GM18498 (cell line): Measurements from ENCODE around the gene PALLD.
"Not testable (repeated sequence)": the region's sequence is repeated elsewhere in the genome, so short reads cannot be mapped to it uniquely, and the experiment has no call there.

ENCODE experiments used
- ATAC-seq: cut with Tn5 transposase; IDR thresholded peaks from one replicate; pipeline ENCODE4 v1.9.1; 2021; ENCODE audit warnings: mild to moderate bottlenecking, moderate library complexity; ENCODE audit not compliant: unreplicated experiment

Gene PALLD

DNA sequence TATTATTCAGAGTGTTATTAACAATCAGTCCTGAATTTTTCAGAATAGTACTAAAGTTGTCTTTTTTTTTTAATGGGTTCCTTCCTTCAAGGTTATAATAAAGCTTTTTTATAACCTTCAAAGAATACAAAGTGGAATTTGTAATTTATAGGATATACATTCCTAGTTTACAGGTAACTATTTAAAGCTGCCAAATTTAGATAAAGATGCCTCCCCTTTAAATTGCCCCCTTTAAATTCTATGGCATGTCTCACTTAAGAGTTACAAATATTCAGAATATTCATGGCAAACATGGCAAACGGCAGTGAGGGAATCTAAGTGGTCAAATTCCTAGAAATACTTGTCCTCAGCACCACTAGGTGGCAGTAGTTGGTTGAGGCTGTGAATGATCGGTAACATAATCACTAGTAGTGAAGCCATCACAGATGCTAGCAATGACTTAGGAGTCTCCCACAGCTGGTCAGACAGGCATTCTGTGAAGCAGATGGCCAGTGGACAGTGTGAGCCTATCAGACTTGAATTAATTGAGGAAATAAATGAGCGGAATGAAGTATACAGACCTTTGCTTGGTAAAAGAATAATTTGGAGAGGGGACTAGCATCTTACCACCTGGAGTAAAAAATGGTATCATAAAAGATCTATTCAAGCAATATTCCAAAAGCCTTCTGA lies 426.8 kb downstream of the PALLD start:
- peak; percentile 65 for ATAC-seq

DNA sequence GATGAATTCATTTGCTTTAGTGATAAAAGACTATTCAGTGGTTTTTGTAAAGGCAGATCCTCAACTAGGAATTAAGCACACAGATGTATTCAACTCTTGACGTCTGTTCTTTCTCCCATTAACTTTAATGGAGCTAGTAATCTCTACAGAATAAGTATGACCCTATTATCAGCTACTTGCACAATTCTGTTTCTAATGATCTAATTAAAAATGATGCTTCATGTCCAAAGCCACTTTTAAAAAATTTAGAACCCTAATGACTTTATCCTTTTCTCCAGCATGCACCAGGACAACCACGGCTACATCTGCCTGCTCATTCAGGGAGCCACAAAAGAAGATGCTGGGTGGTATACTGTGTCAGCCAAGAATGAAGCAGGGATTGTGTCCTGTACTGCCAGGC lies 427.8 kb downstream of the PALLD start:
- no peak for ATAC-seq

DNA sequence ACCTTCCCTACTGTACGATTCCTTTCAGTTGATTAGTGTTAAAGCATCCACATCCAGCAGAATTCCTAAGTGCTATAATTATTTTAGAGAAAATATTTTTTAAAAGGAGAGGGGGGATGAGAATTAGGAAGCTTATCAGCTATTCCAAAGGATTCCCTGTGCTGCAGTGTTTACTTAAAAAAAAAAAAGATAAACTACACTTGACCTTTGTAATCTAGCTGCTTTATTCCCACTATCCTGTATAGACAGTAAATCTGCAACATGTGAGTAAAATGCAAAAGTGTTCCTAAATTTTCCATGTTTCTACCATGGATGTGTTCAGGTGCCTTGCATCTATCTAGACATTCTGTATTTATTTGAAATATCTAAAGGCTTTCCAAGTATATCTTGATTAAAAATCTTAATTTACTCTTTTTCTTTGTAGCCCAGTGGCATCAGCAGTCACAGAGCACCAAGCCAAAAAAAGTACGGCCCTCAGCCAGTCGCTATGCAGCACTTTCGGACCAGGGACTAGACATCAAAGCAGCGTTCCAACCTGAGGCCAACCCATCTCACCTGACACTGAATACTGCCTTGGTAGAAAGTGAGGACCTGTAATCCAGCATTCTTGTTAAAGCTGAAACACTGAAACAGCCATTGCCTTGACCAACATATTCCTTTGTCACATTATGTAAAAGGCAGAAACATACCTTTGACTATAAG lies 429.1 kb downstream of the PALLD start:
- ATAC-seq: no peak

DNA sequence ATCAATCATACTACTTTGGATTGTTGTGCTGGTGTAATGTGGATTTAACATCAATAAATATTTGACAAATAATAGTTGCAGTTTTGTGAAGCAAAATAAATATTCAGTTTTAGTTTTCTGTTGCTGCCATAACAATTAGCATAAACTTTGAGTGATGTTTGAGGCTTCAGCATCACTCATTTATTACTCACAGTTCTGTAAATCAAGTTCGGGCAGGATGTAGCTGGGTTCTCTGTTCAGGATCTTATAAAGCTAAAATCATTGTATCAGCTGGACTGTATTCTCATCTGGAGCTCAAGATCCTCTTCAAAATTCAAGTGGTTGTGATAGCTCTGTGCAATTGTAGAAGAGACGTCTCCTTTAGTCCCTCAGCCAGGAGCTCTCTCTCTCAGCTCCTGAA lies 431.5 kb downstream of the PALLD start:
- no peak for ATAC-seq

DNA sequence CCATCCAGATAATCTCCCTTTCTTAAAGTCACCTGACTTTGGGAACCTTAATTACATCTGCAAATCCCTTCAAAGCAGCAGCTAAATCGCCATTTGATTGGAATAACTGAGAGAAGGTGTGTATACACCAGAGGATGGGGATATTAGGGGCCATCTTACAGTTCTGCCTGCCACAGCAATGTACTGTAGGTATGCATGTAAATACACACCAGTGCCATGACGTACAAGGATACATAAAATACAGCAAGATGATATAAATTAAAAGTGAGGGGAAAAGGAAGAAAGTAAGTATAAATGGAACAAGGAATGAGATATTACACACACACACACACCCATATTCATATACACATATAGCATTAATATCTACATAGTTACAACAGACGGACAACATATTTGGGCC lies 432.0 kb downstream of the PALLD start:
- no peak for ATAC-seq

DNA sequence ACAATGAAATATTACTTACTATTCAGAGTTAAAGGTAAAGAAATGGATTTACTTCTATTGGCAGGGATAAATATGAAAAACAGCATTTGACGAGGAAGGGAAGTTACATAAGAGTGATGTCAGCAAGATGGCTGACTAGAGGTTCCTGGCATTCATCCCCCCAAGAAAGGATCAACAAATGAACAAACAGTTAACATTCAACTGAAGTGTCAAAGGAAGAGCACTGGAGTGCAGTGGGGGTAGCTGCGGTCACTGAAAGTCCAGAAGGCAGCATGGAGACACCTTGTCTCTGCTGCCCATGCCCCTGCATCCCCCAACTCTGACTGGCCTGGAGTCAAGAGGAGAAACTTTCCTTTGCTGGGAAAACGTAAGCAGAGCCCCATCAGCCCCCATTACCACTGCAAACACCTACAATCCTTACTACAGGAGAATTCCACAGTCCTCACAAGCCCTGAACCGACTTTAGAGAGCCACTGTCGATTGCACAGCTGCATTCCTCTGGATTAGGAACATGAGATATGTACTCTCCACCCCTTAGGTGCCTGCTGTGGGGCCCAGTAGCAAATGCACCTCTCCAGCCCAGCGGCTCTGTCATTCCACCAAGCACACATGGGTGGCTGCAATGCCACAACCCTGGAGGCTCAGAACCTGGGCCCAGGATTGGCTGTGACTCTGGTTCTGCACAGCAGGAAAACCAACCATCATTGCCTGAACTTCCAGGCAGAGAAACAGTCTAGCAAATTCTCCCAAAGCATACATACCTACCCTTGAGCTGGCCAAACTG lies 433.8 kb downstream of the PALLD start:
- ATAC-seq: no peak

DNA sequence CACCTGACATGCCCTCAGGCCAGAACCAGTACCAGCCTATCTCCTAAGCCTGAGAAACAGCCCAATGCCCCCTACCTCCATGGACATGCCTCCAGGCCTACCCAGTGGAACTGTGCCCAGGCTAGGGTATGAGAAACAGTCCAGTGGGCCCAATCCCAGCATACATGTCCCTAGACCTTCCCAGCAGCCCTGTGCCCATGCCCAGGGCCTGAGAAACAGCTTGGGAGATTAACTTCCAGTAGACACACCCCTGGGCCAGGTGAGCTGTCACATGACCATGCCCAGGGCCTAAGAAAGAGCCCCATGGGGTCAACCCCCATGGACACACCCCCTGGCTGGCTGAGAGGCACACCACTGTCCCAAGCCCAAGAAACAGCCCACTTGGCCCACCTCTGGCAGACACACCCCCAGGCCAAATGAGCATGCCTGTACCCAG lies 434.4 kb downstream of the PALLD start:
- ATAC-seq: no peak

DNA sequence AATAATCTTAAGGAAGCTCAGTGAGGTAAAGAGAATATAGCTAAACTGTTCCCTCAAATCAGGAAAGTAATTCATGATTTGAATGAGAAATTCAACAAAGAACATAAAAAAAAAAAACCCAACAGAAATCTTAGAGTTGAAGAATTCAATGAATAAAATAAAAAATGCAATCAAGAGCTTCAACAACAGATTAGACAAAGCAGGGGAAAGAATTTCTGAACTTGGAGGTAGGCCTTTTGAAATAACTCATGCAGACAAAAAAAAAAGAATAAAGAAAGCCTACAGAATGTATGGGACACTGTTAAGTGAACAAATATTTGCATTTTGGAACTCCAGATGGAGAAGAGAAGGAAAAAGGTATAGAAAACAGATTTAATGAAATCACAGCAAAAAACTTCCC lies 435.3 kb downstream of the PALLD start:
- ATAC-seq: no peak

DNA sequence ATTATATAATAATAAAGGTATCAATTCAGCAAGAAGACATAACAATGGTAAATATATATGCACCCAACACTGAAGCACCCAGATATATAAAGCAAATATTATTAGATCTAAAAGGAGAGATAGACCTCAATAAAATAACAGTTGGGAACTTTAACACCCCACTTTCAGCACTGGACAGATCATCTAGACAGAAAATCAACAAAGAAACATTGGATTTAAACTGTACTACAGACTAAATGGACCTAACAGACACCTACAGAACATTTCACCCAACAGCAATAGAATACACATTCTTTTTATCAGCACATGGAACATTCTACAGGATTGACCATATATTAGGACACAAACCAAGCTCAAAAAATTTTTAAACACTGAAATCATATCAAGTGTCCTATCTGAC lies 436.6 kb downstream of the PALLD start:
- no peak for ATAC-seq

DNA sequence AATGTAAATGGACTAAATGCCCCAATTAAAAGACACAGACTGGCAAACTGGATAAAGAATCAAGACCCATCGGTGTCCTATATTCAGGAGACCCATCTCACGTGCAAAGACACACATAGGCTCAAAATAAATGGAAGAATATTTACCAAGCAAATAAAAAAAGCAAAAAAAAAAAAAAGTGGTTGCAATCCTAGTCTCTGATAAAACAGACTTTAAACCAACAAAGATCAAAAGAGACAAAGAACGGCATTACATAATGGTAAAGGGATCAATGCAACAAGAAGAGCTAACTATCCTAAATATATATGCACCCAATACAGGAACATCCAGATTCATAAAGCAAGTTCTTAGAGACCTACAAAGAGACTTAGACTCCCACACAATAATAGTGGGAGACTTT lies 440.6 kb downstream of the PALLD start:
- not testable (repeated sequence) for ATAC-seq

DNA sequence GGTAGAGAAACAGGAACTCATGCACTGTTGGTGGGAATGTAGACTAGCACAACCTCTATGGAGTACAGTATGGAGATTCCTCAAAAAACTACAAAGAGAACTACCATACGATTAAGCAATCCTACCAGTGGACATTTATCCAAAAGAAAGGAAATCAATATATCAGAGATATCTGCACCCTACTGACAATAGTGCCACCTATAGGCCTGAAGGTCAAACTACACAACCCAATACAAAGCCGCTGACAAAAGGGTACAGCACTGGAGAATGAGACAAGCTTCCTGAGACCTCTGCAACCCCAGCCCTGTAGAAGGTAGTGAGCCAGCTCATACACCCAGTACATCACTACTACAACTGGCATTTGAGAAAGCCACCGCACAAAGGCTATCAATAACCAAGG lies 446.1 kb downstream of the PALLD start:
- ATAC-seq: no peak

DNA sequence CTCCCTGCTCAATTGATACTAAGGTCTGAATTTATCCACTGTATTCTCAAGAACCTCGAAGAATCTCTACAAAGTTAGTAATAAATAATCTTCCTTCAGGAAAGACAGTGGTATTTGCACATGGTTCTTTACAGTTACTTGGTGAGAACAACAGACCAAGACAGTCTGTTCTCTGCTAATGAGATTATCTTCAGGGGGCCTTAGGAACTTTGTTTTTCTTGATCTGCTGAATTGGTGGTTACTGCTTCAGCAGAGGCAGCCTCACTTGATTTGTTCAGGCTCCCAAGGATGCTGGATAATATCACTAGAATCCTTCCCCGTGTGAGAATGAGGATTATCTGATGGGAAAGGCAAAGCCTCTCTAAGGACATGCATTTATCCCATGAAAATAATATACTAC lies 448.4 kb downstream of the PALLD start:
- ATAC-seq: no peak

DNA sequence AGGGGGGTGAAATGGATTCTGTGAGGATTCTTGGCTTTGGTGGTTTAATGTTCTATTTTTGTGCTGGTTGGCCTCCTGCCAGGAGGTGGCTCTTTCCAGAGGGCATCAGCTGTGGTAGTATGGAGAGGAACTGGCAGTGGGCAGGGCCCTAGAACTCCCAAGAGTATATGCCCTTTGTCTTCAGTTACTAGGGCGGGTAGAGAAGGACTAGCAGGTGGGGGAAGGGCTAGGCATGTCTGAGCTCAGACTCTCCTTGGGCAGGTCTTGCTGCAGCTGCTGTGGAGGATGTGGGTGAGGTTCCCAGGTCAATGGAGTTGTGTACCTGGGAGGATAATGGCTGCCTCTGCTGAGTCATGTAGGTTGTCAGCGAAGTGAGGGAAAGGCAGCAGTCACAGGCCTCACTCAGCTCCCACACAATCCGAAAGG lies 456.0 kb downstream of the PALLD start:
- ATAC-seq: not testable (repeated sequence)

DNA sequence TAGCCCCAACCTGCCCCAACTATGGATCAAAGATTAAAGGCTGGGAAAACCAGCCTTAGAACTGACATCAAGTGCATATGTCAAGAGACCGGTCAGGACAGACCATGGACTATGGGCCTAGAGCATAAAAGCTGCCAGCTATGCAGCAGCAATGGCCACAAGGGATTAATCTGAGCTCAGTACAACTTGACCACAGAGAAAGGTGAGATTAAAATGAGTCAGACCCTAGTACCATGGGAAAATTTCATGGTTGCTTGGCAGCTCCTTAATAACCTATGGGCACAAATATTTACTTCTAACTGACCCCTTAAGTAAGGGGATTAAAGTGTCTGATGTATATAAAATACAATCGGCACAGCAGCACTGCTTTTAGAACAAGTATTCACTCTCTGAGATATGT lies 458.8 kb downstream of the PALLD start:
- no peak for ATAC-seq

DNA sequence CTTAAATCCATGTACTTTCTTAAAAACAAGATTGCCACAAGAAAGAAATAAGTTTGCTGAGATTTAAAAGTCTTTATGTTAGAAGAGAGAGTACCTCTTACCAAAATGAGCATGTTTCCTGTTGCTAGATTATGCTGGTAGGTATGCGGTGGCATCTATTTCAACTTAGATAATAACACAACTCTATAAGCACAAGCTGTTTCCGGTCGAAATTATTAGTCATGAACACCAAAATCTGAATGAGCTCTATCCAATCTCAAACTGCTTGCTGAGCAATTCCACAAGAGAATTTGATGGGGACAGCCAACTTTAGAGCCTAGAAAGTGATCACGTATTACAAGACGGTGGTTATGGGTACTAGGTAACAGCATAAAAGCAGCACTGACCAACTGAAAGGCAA lies 463.9 kb downstream of the PALLD start:
- ATAC-seq: no peak

DNA sequence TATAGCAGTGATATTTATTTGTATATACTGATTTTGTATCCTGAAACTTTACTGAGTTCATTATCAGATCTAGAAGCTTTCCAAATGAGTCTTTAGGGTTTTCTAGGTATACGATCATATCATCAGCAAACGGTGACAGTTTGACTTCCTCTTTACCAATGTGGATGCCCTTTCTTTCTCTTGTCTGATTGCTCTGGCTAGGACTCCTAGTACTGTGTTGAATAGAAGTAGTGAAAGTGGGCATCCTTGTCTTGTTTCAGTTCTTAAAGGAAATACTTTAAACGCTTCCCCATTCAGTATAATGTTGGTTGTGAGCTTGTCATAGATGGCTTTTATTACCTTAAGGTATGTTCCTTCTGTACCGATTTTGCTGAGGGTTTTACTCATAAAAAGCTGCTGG lies 475.7 kb downstream of the PALLD start:
- no peak for ATAC-seq
